ENCODE results near the gene TAF15. TPM values are rescaled to one million over a fixed set of nuclear protein-coding genes. Genes with fewer than 3 reads are reported as not detected.

TAF15 gene
- total and polyA plus RNA-seq, 2 of the 13 experiments (the other 11 are each of a cell fraction or from before 2014, with no cell fraction given) = 25.2 to 26.5 TPM

DNA sequence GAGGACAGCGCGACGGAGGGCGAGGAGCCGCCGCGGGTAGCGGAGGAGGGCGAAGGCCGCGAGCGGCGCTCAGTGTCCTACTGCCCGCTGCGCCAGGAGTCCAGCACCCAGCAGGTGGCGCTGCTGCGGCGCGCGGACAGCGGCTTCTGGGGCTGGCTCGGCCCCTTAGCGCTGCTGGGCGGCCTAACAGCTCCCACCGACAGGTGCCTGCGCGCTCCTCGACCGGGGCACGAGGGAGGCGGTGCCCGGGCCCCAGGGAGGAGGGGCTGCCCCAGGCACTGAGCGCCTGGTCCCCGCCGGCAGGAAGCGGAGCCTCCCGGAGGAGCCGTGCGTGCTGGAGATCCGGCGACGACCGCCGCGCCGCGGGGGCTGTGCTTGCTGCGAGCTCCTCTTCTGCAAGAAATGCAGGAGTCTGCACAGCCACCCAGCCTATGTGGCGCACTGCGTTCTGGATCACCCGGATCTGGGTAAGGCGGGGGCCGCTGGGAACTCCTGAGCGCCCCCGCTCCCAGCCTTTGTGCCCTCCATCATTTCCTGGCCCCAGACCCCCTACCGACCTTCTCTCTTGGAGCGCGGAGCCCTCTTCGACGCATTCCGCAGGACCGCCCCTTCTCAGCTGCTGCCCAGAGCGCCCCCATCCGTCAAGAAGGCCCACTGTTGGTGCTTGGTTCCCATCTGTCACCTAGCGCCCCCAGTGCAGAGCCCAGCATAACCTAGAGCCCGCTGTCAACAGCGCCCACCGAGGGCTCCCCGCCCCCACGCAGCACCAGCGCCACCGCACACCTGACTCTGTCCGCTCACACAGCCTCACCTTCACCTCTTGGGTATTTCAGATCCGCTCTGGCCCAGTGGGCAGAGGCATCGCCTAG, 44.9 kb upstream of the TAF15 start (continued):
- TF ChIP-seq, protein P1, sequence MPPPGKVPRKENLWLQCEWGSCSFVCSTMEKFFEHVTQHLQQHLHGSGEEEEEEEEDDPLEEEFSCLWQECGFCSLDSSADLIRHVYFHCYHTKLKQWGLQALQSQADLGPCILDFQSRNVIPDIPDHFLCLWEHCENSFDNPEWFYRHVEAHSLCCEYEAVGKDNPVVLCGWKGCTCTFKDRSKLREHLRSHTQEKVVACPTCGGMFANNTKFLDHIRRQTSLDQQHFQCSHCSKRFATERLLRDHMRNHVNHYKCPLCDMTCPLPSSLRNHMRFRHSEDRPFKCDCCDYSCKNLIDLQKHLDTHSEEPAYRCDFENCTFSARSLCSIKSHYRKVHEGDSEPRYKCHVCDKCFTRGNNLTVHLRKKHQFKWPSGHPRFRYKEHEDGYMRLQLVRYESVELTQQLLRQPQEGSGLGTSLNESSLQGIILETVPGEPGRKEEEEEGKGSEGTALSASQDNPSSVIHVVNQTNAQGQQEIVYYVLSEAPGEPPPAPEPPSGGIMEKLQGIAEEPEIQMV (CRISPR knock-in tag; IDR thresholded peaks at IDR 0.05; ENCODE audit: low read depth) = peak; percentile 43; the same call in 1 of the 2 replicates
- TF ChIP-seq THAP11 (CRISPR knock-in tag; IDR thresholded peaks at IDR 0.05) (peak; percentile 47; the same call in 1 of the 2 replicates), MIER2 (CRISPR knock-in tag; IDR thresholded peaks at IDR 0.05) (peak; percentile 52; the same call in 1 of the 2 replicates), RAD21 (CRISPR knock-in tag; IDR thresholded peaks at IDR 0.05) (peak; percentile 98), ZNF503 (CRISPR knock-in tag; IDR thresholded peaks at IDR 0.05) (0 out of 2 replicates have a peak, but pooled peaks have one; percentile 41), NCOA2 (CRISPR knock-in tag; IDR thresholded peaks at IDR 0.05) (0 out of 2 replicates have a peak, but pooled peaks have one; percentile 21), ZNF33B (CRISPR knock-in tag; IDR thresholded peaks at IDR 0.05) (no peak; the same call in 1 of the 2 replicates), RXRB (CRISPR knock-in tag; IDR thresholded peaks at IDR 0.05; ENCODE audit: borderline replicate concordance) (peak; percentile 36; the same call in 1 of the 2 replicates), NFYC (CRISPR knock-in tag; IDR thresholded peaks at IDR 0.05) (no peak), TCF12 (IDR thresholded peaks at IDR 0.05) (no peak), TCF12 (CRISPR knock-in tag; IDR thresholded peaks at IDR 0.05) (peak; percentile 49; the same call in 1 of the 2 replicates), MAFF (IDR thresholded peaks at IDR 0.05; ENCODE audit: low read depth, low read length) (no peak), ZMYM2 (CRISPR knock-in tag; IDR thresholded peaks at IDR 0.05) (peak; percentile 18; the same call in 1 of the 2 replicates), CCDC6 (CRISPR knock-in tag; IDR thresholded peaks at IDR 0.05) (peak; percentile 78), ZNF792 (CRISPR knock-in tag; IDR thresholded peaks at IDR 0.05) (peak; percentile 61; the same call in 1 of the 2 replicates), SP2 (CRISPR knock-in tag; IDR thresholded peaks at IDR 0.05) (peak; percentile 34)
- TF ChIP-seq, protein P2, sequence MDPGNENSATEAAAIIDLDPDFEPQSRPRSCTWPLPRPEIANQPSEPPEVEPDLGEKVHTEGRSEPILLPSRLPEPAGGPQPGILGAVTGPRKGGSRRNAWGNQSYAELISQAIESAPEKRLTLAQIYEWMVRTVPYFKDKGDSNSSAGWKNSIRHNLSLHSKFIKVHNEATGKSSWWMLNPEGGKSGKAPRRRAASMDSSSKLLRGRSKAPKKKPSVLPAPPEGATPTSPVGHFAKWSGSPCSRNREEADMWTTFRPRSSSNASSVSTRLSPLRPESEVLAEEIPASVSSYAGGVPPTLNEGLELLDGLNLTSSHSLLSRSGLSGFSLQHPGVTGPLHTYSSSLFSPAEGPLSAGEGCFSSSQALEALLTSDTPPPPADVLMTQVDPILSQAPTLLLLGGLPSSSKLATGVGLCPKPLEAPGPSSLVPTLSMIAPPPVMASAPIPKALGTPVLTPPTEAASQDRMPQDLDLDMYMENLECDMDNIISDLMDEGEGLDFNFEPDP (CRISPR knock-in tag; conservative IDR thresholded peaks at IDR 0.05) = 0 out of 2 replicates have a peak, but pooled peaks have one; percentile 88
- TF ChIP-seq, protein P3, sequence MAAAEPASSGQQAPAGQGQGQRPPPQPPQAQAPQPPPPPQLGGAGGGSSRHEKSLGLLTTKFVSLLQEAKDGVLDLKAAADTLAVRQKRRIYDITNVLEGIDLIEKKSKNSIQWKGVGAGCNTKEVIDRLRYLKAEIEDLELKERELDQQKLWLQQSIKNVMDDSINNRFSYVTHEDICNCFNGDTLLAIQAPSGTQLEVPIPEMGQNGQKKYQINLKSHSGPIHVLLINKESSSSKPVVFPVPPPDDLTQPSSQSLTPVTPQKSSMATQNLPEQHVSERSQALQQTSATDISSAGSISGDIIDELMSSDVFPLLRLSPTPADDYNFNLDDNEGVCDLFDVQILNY (CRISPR knock-in tag; conservative IDR thresholded peaks at IDR 0.05) = 0 out of 2 replicates have a peak, but pooled peaks have one; percentile 46

All from HepG2 (cell line).